MCF 10A (cell line): ENCODE measurements around the gene FSD1. TPM values are rescaled to one million over a fixed set of nuclear protein-coding genes. Genes with fewer than 3 reads are reported as not detected.

ENCODE experiments used
- BruUV-seq: library from RNA; stranded (reverse); fragments of 400-500 nt; replicated peaks from 2 replicates; lab custom pipeline; 2021; lab: Mats Ljungman, UMichigan
- CTCF ChIA-PET: fragments of 300-600 bp; sonication (Branson Sonifier 250); formaldehyde crosslinking; extraction: SDS; loops from one replicate; lab custom pipeline; 2021; ENCODE audit warnings: antibody characterized with exemption, inconsistent platforms; lab: Yijun Ruan, JAX
- POLR2A ChIA-PET: fragments of 300-600, 350-650 bp; sonication (Branson Sonifier 250); formaldehyde crosslinking; extraction: SDS; loops from one replicate; lab custom pipeline; 2020; ENCODE audit warnings: antibody characterized with exemption, inconsistent platforms; lab: Yijun Ruan, JAX
- DNase-seq: peaks from one replicate; pipeline ENCODE4 v3.0.0-alpha.2; 2018; ENCODE audit not compliant: unreplicated experiment
- H3K27ac Mint-ChIP-seq: one replicate; pipeline ENCODE4 v1.8.0; 2022; ENCODE audit warnings: mild to moderate bottlenecking, low read depth, mixed read lengths; ENCODE audit not compliant: unreplicated experiment
- H3K27me3 Mint-ChIP-seq: one replicate; pipeline ENCODE4 v1.8.0; 2022; ENCODE audit warnings: mixed read lengths; ENCODE audit not compliant: insufficient read depth, unreplicated experiment
- H3K36me3 Mint-ChIP-seq: one replicate; pipeline ENCODE4 v1.8.0; 2022; ENCODE audit warnings: mild to moderate bottlenecking, moderate library complexity, mixed read lengths; ENCODE audit not compliant: insufficient read depth, unreplicated experiment
- H3K4me1 Mint-ChIP-seq: one replicate; pipeline ENCODE4 v1.8.0; 2022; ENCODE audit warnings: mixed read lengths; ENCODE audit not compliant: insufficient read depth, unreplicated experiment
- H3K4me3 Mint-ChIP-seq: one replicate; pipeline ENCODE4 v1.8.0; 2022; ENCODE audit warnings: mild to moderate bottlenecking, moderate library complexity, mixed read lengths; ENCODE audit not compliant: unreplicated experiment
- H3K9me3 Mint-ChIP-seq: one replicate; pipeline ENCODE4 v1.8.0; 2022; ENCODE audit warnings: mixed read lengths; ENCODE audit not compliant: unreplicated experiment
- intact Hi-C: fragments of 100-400 bp; cut with micrococcal nuclease; formaldehyde crosslinking; loops from 2 replicates; pipeline ENCODE4 v1.14.1; 2022
- total RNA-seq: library from RNA; stranded (reverse); gene quantifications from 2 replicates; pipeline ENCODE4 v1.2.3, GENCODE V29; 2022
- TF ChIP-seq, protein P1 (sequence below): fragments of 200-600 bp; IDR thresholded peaks from one replicate; pipeline ENCODE4 v1.8.0; 2022; ENCODE audit warnings: antibody characterized with exemption, mild to moderate bottlenecking; ENCODE audit not compliant: unreplicated experiment

The FSD1 gene
- total RNA-seq, 1 experiment from 2014 or later = not detected

DNA sequence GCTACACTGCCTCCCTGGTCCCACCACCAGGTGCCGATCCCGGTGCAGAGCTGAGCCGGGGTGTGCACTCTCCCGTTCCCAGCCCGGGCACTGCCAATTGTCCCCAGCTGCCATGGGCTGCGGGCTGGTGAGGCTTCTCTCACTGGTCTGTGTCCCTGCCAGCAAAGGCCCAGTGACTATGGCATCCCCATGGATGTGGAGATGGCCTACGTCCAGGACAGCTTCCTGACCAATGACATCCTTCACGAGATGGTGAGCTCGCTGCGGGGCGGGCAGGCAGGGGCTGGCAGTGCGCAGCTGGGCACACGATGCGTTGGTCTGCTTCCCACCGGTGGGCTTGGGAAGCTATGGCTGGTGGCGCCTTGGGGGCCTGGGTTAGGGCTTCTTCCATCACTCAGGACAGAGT lies 53.5 kb downstream of the FSD1 start:
- Mint-ChIP-seq H3K27me3 (no peaks in the 10 kb centered on the region), H3K9me3 (no peaks in the 10 kb centered on the region), H3K4me1 (no peaks in the 10 kb centered on the region), H3K4me3 (no peak overlapping the region), H3K36me3 (peaks cover 39% of the 10 kb centered on the region), H3K27ac (no peak overlapping the region)
- BruUV-seq = no TSS peak
- no peak for DNase-seq
- CTCF ChIA-PET = interaction anchor here (0.7 to 0.9 kb wide), 2 partner anchors 14 to 86 kb away, joined by 4 read pairs; no protein-coding TSS in a partner anchor
- POLR2A ChIA-PET = interaction anchor here (1.3 to 1.4 kb wide), 2 partner anchors 14 to 44 kb away, joined by 3 to 5 read pairs; partner anchors contain the start of genes CHAF1A and MPND
- TF ChIP-seq, protein P1, sequence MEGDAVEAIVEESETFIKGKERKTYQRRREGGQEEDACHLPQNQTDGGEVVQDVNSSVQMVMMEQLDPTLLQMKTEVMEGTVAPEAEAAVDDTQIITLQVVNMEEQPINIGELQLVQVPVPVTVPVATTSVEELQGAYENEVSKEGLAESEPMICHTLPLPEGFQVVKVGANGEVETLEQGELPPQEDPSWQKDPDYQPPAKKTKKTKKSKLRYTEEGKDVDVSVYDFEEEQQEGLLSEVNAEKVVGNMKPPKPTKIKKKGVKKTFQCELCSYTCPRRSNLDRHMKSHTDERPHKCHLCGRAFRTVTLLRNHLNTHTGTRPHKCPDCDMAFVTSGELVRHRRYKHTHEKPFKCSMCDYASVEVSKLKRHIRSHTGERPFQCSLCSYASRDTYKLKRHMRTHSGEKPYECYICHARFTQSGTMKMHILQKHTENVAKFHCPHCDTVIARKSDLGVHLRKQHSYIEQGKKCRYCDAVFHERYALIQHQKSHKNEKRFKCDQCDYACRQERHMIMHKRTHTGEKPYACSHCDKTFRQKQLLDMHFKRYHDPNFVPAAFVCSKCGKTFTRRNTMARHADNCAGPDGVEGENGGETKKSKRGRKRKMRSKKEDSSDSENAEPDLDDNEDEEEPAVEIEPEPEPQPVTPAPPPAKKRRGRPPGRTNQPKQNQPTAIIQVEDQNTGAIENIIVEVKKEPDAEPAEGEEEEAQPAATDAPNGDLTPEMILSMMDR = no peak
- intact Hi-C loops = no loop called here

GRCh38 chr19:4358709-4359626 lies 54.6 kb downstream of the FSD1 start:
- ChIA-PET CTCF (interaction anchor here (0.5 to 1.2 kb wide), 5 partner anchors 15 to 96 kb away, joined by 3 to 6 read pairs (median 4); no protein-coding TSS in a partner anchor), POLR2A (interaction anchor here (0.9 to 1.4 kb wide), 3 partner anchors 10 to 43 kb away, joined by 3 to 5 read pairs (median 5); partner anchors contain the start of genes CHAF1A and MPND)
- H3K36me3 Mint-ChIP-seq = peaks cover 49% of the 10 kb centered on the region
- no peaks in the 10 kb centered on the region for H3K27me3 Mint-ChIP-seq
- H3K4me1 Mint-ChIP-seq = no peaks in the 10 kb centered on the region
- TF ChIP-seq, protein P1 = no peak
- no peak overlapping the region for H3K4me3 Mint-ChIP-seq
- no TSS peak for BruUV-seq
- H3K9me3 Mint-ChIP-seq = no peaks in the 10 kb centered on the region
- no peak overlapping the region for H3K27ac Mint-ChIP-seq
- intact Hi-C loops = no loop called here
- no peak for DNase-seq

DNA sequence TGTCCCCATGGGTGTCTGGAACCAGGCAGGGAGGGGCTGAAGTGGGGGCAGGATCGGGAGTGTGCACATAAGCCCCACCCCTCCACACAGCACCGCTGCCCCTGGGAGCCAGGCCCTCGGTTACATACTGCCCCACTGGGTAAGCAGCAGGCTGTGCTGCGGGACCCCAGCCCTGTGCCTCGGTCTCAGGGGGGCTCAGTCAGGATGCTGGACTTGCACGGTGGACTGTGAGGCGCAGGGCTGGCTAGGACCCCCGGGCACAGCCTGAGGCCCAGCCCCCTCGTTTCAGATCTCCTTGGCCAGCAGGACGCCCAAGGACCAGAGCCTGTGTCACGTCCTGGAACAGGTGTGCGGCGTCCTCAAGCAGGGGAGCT lies 55.2 kb downstream of the FSD1 start:
- TF ChIP-seq, protein P1 = no peak
- intact Hi-C loops = no loop called here
- DNase-seq = no peak
- no peaks in the 10 kb centered on the region for H3K27me3 Mint-ChIP-seq
- peaks cover 56% of the 10 kb centered on the region for H3K36me3 Mint-ChIP-seq
- no peak overlapping the region for H3K4me3 Mint-ChIP-seq
- no TSS peak for BruUV-seq
- ChIA-PET POLR2A (interaction anchor here (0.9 kb wide), 1 partner anchor 9 kb away, joined by 5 read pairs; no protein-coding TSS in a partner anchor), CTCF (interaction anchor here (0.5 to 1.2 kb wide), 2 partner anchors 39 to 41 kb away, joined by 3 to 6 read pairs; no protein-coding TSS in a partner anchor)
- no peak overlapping the region for H3K27ac Mint-ChIP-seq
- no peaks in the 10 kb centered on the region for H3K9me3 Mint-ChIP-seq
- no peaks in the 10 kb centered on the region for H3K4me1 Mint-ChIP-seq

GRCh38 chr19:4360081-4360569 lies 55.7 kb downstream of the FSD1 start:
- Mint-ChIP-seq H3K9me3 (no peaks in the 10 kb centered on the region), H3K4me1 (no peaks in the 10 kb centered on the region), H3K27ac (peak overlapping the region; percentile 29), H3K4me3 (no peak overlapping the region), H3K27me3 (no peaks in the 10 kb centered on the region), H3K36me3 (peaks cover 61% of the 10 kb centered on the region)
- ChIA-PET CTCF (no interaction called here), POLR2A (interaction anchor here (0.5 to 1.3 kb wide), 4 partner anchors 8 to 108 kb away, joined by 3 to 5 read pairs (median 4); no protein-coding TSS in a partner anchor)
- TF ChIP-seq, protein P1 = no peak
- no peak for DNase-seq
- intact Hi-C loops = no loop called here
- no TSS peak for BruUV-seq
